K562 (cell line): ENCODE results near the gene OR5M8. TPM values are rescaled to one million over a fixed set of nuclear protein-coding genes. Genes with fewer than 3 reads are reported as not detected.
A peak's percentile ranks its signal among the peaks of the same experiment; 100 is the strongest.

Source experiments
- ATAC-seq: fragments of 200-7000 bp; cut with Tn5 transposase; 3 replicates; pipeline ENCODE4 v1.9.1; 2020; ENCODE audit warnings: moderate library complexity
- BruUV-seq: library from RNA; stranded (reverse); fragments of 400-500 nt; replicated peaks from 2 replicates; lab custom pipeline; 2021; lab: Mats Ljungman, UMichigan
- CTCF ChIA-PET: fragments of 300-600 bp; formaldehyde crosslinking; extraction: SDS; loops from one replicate; lab custom pipeline; 2021; ENCODE audit warnings: low intra/inter-chr PET ratio; lab: Yijun Ruan, JAX
- POLR2A ChIA-PET: fragments of 300-600, 350-650 bp; sonication (Branson Sonifier 250); formaldehyde crosslinking; extraction: SDS; loops from one replicate; lab custom pipeline; 2021; ENCODE audit warnings: antibody characterized with exemption, inconsistent platforms; lab: Yijun Ruan, JAX
- DNase-seq, 4 experiments: peaks; one replicate each; pipeline versions ENCODE4 v3.0.0 to v3.0.0-alpha.2; 2011 to 2018; ENCODE audit warnings: low spot score in 3 of 4, mixed read lengths in 3 of 4; ENCODE audit errors: extremely low read depth in 1 of 4
- FAIRE-seq: peaks from 2 replicates; lab custom pipeline; 2011; peaks lifted over from hg19 to GRCh38; lab: Jason Lieb, UNC
- H2AFZ ChIP-seq: 2 replicates; pipeline ENCODE4 v1.6.0; 2011; ENCODE audit warnings: low read depth, low read length, control low read depth, inconsistent platforms
- H3K27ac ChIP-seq: fragments of 200-600 bp; 3 replicates; pipeline ENCODE4 v1.8.0; 2011; ENCODE audit warnings: low read depth, mild to moderate bottlenecking, control low read depth, inconsistent platforms, low read length, moderate library complexity, mixed read lengths; ENCODE audit errors: extremely low read depth
- H3K27me3 ChIP-seq, 2 experiments: fragments of 300-600 bp in 1 of 2; 2 replicates in 1 of 2; 3 replicates in 1 of 2; pipeline versions ENCODE4 v1.6.0 to v1.8.0; 2011; ENCODE audit warnings: inconsistent platforms in 2 of 2, low read length in 2 of 2, mild to moderate bottlenecking in 1 of 2, mixed read lengths in 1 of 2, moderate library complexity in 1 of 2; ENCODE audit not compliant: control insufficient read depth in 2 of 2, insufficient read depth in 2 of 2
- H3K36me3 ChIP-seq: fragments of 300-600 bp; 3 replicates; pipeline ENCODE4 v1.8.0; 2011; ENCODE audit warnings: mild to moderate bottlenecking, low read length, inconsistent platforms; ENCODE audit not compliant: control insufficient read depth, insufficient read depth
- H3K4me1 ChIP-seq, 2 experiments: fragments of 200-600 bp in 1 of 2; replicated peaks in 1 of 2; 2 replicates in 1 of 2; 3 replicates in 1 of 2; pipeline versions ENCODE4 v1.5.1 to v1.8.0; 2011; ENCODE audit warnings: inconsistent platforms in 2 of 2, low read length in 2 of 2, mild to moderate bottlenecking in 1 of 2, mixed read lengths in 1 of 2, moderate library complexity in 1 of 2; ENCODE audit not compliant: control insufficient read depth in 2 of 2, insufficient read depth in 2 of 2
- H3K4me2 ChIP-seq: 2 replicates; pipeline ENCODE4 v1.6.1; 2011; ENCODE audit warnings: low read length, control low read depth, inconsistent platforms, mixed read lengths; ENCODE audit not compliant: insufficient read depth
- H3K4me3 ChIP-seq: fragments of 200-600 bp; sonication (generic), shearing (Covaris generic); 2 replicates; pipeline ENCODE4 v1.5.1; 2016; ENCODE audit warnings: control low read depth, inconsistent platforms
- H3K79me2 ChIP-seq: fragments of 200-600 bp; 3 replicates; pipeline ENCODE4 v1.8.0; 2011; ENCODE audit warnings: low read length, inconsistent platforms; ENCODE audit not compliant: control insufficient read depth, insufficient read depth
- H3K9ac ChIP-seq, 2 experiments: 2 replicates each; pipeline versions ENCODE4 v1.6.0 to v1.6.1; 2011; ENCODE audit warnings: low read depth in 2 of 2, low read length in 2 of 2, control low read depth in 1 of 2, inconsistent platforms in 1 of 2, mild to moderate bottlenecking in 1 of 2, mixed read lengths in 1 of 2; ENCODE audit not compliant: insufficient read depth in 1 of 2
- H3K9me1 ChIP-seq: one replicate; pipeline ENCODE4 v1.6.0; 2011; ENCODE audit warnings: inconsistent platforms, mild to moderate bottlenecking, low read length, moderate library complexity; ENCODE audit not compliant: control insufficient read depth, insufficient read depth
- H3K9me3 ChIP-seq: replicated peaks from 2 replicates; pipeline ENCODE4 v1.5.1; 2011; ENCODE audit warnings: low read depth, low read length, inconsistent platforms; ENCODE audit not compliant: control insufficient read depth, insufficient read depth
- H4K20me1 ChIP-seq: replicated peaks from 2 replicates; pipeline ENCODE4 v1.6.1; 2011; ENCODE audit warnings: low read length, inconsistent platforms, mixed read lengths; ENCODE audit not compliant: control insufficient read depth, insufficient read depth
- C11orf30 ChIP-seq: fragments of 450-650 bp; IDR thresholded peaks from 2 replicates; pipeline ENCODE4 v1.6.1; 2016; ENCODE audit warnings: low read depth, mild to moderate bottlenecking
- GATAD2A ChIP-seq: fragments of 450-650 bp; IDR thresholded peaks from 2 replicates; pipeline ENCODE4 v1.6.1; 2017
- ID3 ChIP-seq, 2 experiments: fragments of 250-450 bp in 1 of 2; fragments of 450-650 bp in 1 of 2; sonication (Bioruptor Pico) in 1 of 2; IDR thresholded peaks; 2 replicates each; pipeline versions ENCODE4 v1.6.1 to v1.8.0; 2016 to 2021; ENCODE audit warnings: mild to moderate bottlenecking in 2 of 2, moderate library complexity in 2 of 2, missing compliant biosample characterization in 1 of 2, missing genetic modification characterization in 1 of 2
- KDM5B ChIP-seq: fragments of 200-600 bp; sonication (generic); IDR thresholded peaks from 2 replicates; pipeline ENCODE4 v1.6.1; 2012; ENCODE audit warnings: low read depth, mild to moderate bottlenecking, moderate library complexity, low read length, control low read depth, inconsistent platforms; ENCODE audit not compliant: insufficient replicate concordance
- RUNX1 ChIP-seq: sonication (generic); IDR thresholded peaks from 2 replicates; pipeline ENCODE4 v1.6.1; 2016; ENCODE audit warnings: antibody characterized with exemption, low read depth
- XRCC5 ChIP-seq: fragments of 200-400 bp; formaldehyde crosslinking; IDR thresholded peaks from 2 replicates; pipeline ENCODE4 v1.6.1; 2017; ENCODE audit warnings: low read depth, mild to moderate bottlenecking, low read length
- ZNF316 ChIP-seq: fragments of 450-650 bp; IDR thresholded peaks from 2 replicates; pipeline ENCODE4 v1.6.1; 2016
- ZNF347 ChIP-seq: fragments of 450-650 bp; formaldehyde crosslinking; IDR thresholded peaks from 2 replicates; pipeline ENCODE4 v1.4.0; 2020; ENCODE audit warnings: low read depth, mild to moderate bottlenecking, moderate library complexity
- ZNF644 ChIP-seq: fragments of 200-800 bp; sonication (Bioruptor generic); IDR thresholded peaks from 2 replicates; pipeline ENCODE4 v1.6.1; 2016; ENCODE audit warnings: low read depth, missing genetic modification characterization, missing compliant biosample characterization
- WGBS: fragments of 100-300 bp; shearing (Covaris generic); methylation state at CpG from one replicate; pipeline ENCODE4 v1.1.6; 2016; ENCODE audit warnings: low coverage, mixed read lengths; ENCODE audit not compliant: insufficient coverage; ENCODE audit errors: missing lambda C conversion rate; 5-methylcytosine and 5-hydroxymethylcytosine counted together
- in situ Hi-C: fragments of 300-500 bp; cut with MboI; formaldehyde crosslinking; loops from 4 replicates; pipeline ENCODE4 v1.15.0; 2018; ENCODE audit warnings: inconsistent platforms, mixed read lengths
- intact Hi-C: fragments of 100-400 bp; cut with micrococcal nuclease; formaldehyde crosslinking; loops from 2 replicates; pipeline ENCODE4 v1.14.2; 2022
- polyA plus RNA-seq, 8 experiments: library from polyadenylated mRNA; depleted of rRNA in 4 of 8; stranded (reverse) in 5 of 8; unstranded in 3 of 8; fragments of >200 nt; fragmentation: Nextera tagmentation in 2 of 8; fragmentation: Illumina TruSeq in 1 of 8; extraction: Ambion mirVana in 2 of 8; extraction: Trizol in 1 of 8; gene quantifications; 2 replicates each; pipeline versions ENCODE4 v1.2.1 to v1.2.3, GENCODE V29; 2011 to 2014; ENCODE audit warnings: inconsistent platforms in 1 of 8, missing spikeins in 1 of 8
- total RNA-seq, 7 experiments: library from RNA; depleted of rRNA in 6 of 7; stranded (reverse); fragments of >200 nt in 6 of 7; fragmentation: Illumina TruSeq in 2 of 7; extraction: Trizol in 2 of 7; gene quantifications; 2 replicates each; pipeline versions ENCODE4 v1.2.1 to v1.2.3, GENCODE V29; 2011 to 2021; ENCODE audit warnings: low replicate concordance in 1 of 7
- TF ChIP-seq, protein P1 (sequence below): sonication (generic); formaldehyde crosslinking; IDR thresholded peaks from 2 replicates; pipeline ENCODE4 v1.8.0; 2022; ENCODE audit warnings: mild to moderate bottlenecking, missing genetic modification reagents

The OR5M8 gene
- total and polyA plus RNA-seq, 9 of the 15 experiments (the other 6 are each of a cell fraction or from before 2014, with no cell fraction given) = not detected

GRCh38 chr11:56522008-56522407, 30.8 kb upstream of the OR5M8 start (continued):
- no peak for TF ChIP-seq ZNF347 (CRISPR knock-in tag)
- no peak for TF ChIP-seq KDM5B
- TF ChIP-seq RUNX1 = no peak
- TF ChIP-seq ID3 (CRISPR knock-in tag; IDR thresholded peaks at IDR 0.05) = no peak
- no peak for TF ChIP-seq ID3 (tag; IDR thresholded peaks at IDR 0.05)
- TF ChIP-seq, protein P1, sequence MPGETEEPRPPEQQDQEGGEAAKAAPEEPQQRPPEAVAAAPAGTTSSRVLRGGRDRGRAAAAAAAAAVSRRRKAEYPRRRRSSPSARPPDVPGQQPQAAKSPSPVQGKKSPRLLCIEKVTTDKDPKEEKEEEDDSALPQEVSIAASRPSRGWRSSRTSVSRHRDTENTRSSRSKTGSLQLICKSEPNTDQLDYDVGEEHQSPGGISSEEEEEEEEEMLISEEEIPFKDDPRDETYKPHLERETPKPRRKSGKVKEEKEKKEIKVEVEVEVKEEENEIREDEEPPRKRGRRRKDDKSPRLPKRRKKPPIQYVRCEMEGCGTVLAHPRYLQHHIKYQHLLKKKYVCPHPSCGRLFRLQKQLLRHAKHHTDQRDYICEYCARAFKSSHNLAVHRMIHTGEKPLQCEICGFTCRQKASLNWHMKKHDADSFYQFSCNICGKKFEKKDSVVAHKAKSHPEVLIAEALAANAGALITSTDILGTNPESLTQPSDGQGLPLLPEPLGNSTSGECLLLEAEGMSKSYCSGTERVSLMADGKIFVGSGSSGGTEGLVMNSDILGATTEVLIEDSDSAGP (CRISPR knock-in tag) = no peak
- no peak for TF ChIP-seq GATAD2A

DNA sequence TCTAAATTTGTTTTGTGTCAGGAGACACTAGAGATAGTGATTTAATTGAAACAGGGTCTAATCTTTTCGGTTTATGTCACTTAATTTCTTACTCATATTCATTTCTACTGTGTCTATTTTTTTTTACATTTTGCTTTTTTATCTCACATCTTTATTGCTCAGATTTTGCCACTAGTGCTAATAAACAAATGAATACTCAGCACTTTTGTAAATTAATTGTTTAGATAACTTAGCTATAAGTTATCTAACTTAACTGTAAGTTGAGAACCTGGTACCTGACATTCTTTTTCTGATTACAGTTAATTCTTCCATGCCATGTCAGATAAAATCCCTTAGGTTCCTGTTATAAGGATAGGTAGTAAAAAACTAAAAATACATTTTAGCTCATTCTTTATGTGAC, 22.1 kb upstream of the OR5M8 start:
- WGBS = 0% methylated on average over 1 of the region's 1 CpG

More for the DNA sequence above, 22.1 kb upstream of the OR5M8 start:
- Histone ChIP-seq H3K79me2 (no peaks in the 10 kb centered on the region), H3K4me2 (no peak overlapping the region), H3K9me3 (no peaks in the 10 kb centered on the region), H3K4me1 (no peaks in the 10 kb centered on the region), H3K4me3 (no peak overlapping the region), H3K9me1 (no peaks in the 10 kb centered on the region), H3K36me3 (no peaks in the 10 kb centered on the region), H3K27ac (no peak overlapping the region), H3K27me3 (no peaks in the 10 kb centered on the region), H3K9ac (no peak overlapping the region), H2AFZ (no peak overlapping the region), H4K20me1 (no peaks in the 10 kb centered on the region)
- no TSS peak for BruUV-seq
- DNase-seq = no peak
- TF ChIP-seq ZNF316 (peak; percentile 60), XRCC5 (no peak), ZNF644 (tag) (no peak), C11orf30 (peak; percentile 12; the same call in 1 of the 2 replicates)
- POLR2A ChIA-PET = no interaction called here
- in situ Hi-C loops (no loop called here), intact Hi-C loops (no loop called here)
- no peak for FAIRE-seq
- CTCF ChIA-PET = no interaction called here
- no peak for ATAC-seq
